ENCODE measurements around the gene PIGV.

PIGV gene

GRCh38 chr1:26740952-26741351, 46.8 kb upstream of the PIGV start:
- Histone ChIP-seq H2AFZ (ENCODE audit: low read length) (no peak overlapping the region), H3K79me2 (ENCODE audit: low read length) (peaks cover 78% of the 10 kb centered on the region), H3K9me2 (replicated peaks; ENCODE audit: insufficient read depth, low read length) (no peaks in the 10 kb centered on the region), H3K27me3 (replicated peaks; ENCODE audit: insufficient read depth, low read length) (no peaks in the 10 kb centered on the region), H3F3A (ENCODE audit: insufficient read depth, low read length) (peaks cover 78% of the 10 kb centered on the region), H3K4me1 (ENCODE audit: low read length) (peaks cover 84% of the 10 kb centered on the region), H3K4me3 (ENCODE audit: low read length) (no peak overlapping the region), H3K36me3 (replicated peaks; ENCODE audit: insufficient read depth, low read length) (peaks cover 6% of the 10 kb centered on the region), H3K9me3 (replicated peaks; ENCODE audit: insufficient read depth, low read length) (no peaks in the 10 kb centered on the region), H3K9ac (ENCODE audit: low read length) (no peak overlapping the region), H4K20me1 (ENCODE audit: insufficient read depth, low read length) (no peaks in the 10 kb centered on the region), H3K27ac (ENCODE audit: low read length) (peak overlapping the region; percentile 95; the same call in 1 of the 2 replicates), H3K4me2 (ENCODE audit: low read depth, low read length) (peak overlapping the region; percentile 44; the same call in 1 of the 2 replicates)
- DNase-seq, result no peak
- TF ChIP-seq EZH2phosphoT487 (IDR thresholded peaks at IDR 0.05; ENCODE audit: low read length) (no peak), EZH2 (optimal IDR thresholded peaks at IDR 0.05; ENCODE audit: low read depth, low read length) (no peak), CTCF (IDR thresholded peaks at IDR 0.05; ENCODE audit: low read length) (no peak)

GRCh38 chr1:26743426-26744059, 44.2 kb upstream of the PIGV start:
- H4K20me1 ChIP-seq (ENCODE audit: insufficient read depth, low read length), result no peaks in the 10 kb centered on the region
- H3K4me2 ChIP-seq (ENCODE audit: low read depth, low read length), result peak overlapping the region; percentile 78

GRCh38 chr1:26744075-26744959, 43.4 kb upstream of the PIGV start:
- no peaks in the 10 kb centered on the region for H4K20me1 ChIP-seq (ENCODE audit: insufficient read depth, low read length)

More at GRCh38 chr1:26743426-26744059, 44.2 kb upstream of the PIGV start:
- Histone ChIP-seq H3K79me2 (ENCODE audit: low read length) (peaks cover 81% of the 10 kb centered on the region), H3K4me3 (ENCODE audit: low read length) (peak overlapping the region; percentile 27), H3K9me2 (replicated peaks; ENCODE audit: insufficient read depth, low read length) (no peaks in the 10 kb centered on the region), H3K9me3 (replicated peaks; ENCODE audit: insufficient read depth, low read length) (no peaks in the 10 kb centered on the region), H3K4me1 (ENCODE audit: low read length) (peaks cover 76% of the 10 kb centered on the region), H3F3A (ENCODE audit: insufficient read depth, low read length) (peaks cover 65% of the 10 kb centered on the region), H2AFZ (ENCODE audit: low read length) (no peak overlapping the region), H3K27ac (ENCODE audit: low read length) (peak overlapping the region; percentile 95), H3K9ac (ENCODE audit: low read length) (peak overlapping the region; percentile 4; the same call in 1 of the 2 replicates), H3K36me3 (replicated peaks; ENCODE audit: insufficient read depth, low read length) (peaks cover 12% of the 10 kb centered on the region), H3K27me3 (replicated peaks; ENCODE audit: insufficient read depth, low read length) (no peaks in the 10 kb centered on the region)
- peak; percentile 30 for DNase-seq
- TF ChIP-seq EZH2 (optimal IDR thresholded peaks at IDR 0.05; ENCODE audit: low read depth, low read length), result no peak
- TF ChIP-seq CTCF (IDR thresholded peaks at IDR 0.05; ENCODE audit: low read length), result no peak

More at GRCh38 chr1:26744075-26744959, 43.4 kb upstream of the PIGV start:
- H3K9me2 ChIP-seq (replicated peaks; ENCODE audit: insufficient read depth, low read length), result no peaks in the 10 kb centered on the region
- peak overlapping the region; percentile 78 for H3K4me2 ChIP-seq (ENCODE audit: low read depth, low read length)
- H2AFZ ChIP-seq (ENCODE audit: low read length), result no peak overlapping the region
- H3K4me1 ChIP-seq (ENCODE audit: low read length), result peaks cover 70% of the 10 kb centered on the region
- no peak for TF ChIP-seq EZH2phosphoT487 (IDR thresholded peaks at IDR 0.05; ENCODE audit: low read length)
- no peak for TF ChIP-seq EZH2 (optimal IDR thresholded peaks at IDR 0.05; ENCODE audit: low read depth, low read length)
- no peak for TF ChIP-seq CTCF (IDR thresholded peaks at IDR 0.05; ENCODE audit: low read length)
- peaks cover 60% of the 10 kb centered on the region for H3F3A ChIP-seq (ENCODE audit: insufficient read depth, low read length)
- peaks cover 12% of the 10 kb centered on the region for H3K36me3 ChIP-seq (replicated peaks; ENCODE audit: insufficient read depth, low read length)
- H3K27me3 ChIP-seq (replicated peaks; ENCODE audit: insufficient read depth, low read length), result no peaks in the 10 kb centered on the region
- H3K27ac ChIP-seq (ENCODE audit: low read length), result peak overlapping the region; percentile 95
- H3K79me2 ChIP-seq (ENCODE audit: low read length), result peaks cover 83% of the 10 kb centered on the region
- H3K9me3 ChIP-seq (replicated peaks; ENCODE audit: insufficient read depth, low read length), result no peaks in the 10 kb centered on the region
- peak overlapping the region; percentile 42 for H3K4me3 ChIP-seq (ENCODE audit: low read length)
- peak; percentile 99 for DNase-seq
- peak overlapping the region; percentile 57 for H3K9ac ChIP-seq (ENCODE audit: low read length)

All from MM.1S (cell line).